ENCODE results near the gene OTUD7B.

DNA sequence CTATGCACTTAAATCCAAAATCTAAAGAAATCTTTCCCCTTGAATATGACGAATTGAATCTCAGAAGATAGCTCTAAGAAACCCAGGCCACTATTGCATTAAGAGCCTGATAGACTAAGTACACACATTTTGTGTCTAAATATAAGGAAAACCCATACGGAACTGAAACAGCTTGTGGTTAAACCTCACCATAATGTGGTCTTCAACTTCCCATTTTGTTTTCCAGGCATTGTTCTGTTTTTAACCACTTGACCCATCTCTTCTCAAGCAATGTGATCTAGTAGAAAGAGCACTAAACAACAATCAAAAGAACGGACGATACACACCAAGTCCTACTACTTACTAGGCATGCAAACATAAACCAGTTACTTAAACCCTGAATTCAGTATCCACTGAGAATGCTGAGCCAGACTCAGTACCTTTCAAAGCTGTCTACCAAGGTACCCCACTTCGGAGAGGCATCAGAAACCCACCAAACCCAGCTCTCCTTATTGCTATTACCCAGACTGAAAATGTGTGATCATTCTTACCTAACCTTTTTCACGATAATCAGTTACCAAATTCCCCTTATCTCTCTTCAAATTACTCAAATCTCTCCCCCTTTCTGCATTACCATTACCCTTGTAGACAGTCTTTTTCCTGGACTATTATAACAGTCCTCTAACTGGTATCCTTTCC, 12.8 kb downstream of the OTUD7B start:
- TF ChIP-seq, protein P1, sequence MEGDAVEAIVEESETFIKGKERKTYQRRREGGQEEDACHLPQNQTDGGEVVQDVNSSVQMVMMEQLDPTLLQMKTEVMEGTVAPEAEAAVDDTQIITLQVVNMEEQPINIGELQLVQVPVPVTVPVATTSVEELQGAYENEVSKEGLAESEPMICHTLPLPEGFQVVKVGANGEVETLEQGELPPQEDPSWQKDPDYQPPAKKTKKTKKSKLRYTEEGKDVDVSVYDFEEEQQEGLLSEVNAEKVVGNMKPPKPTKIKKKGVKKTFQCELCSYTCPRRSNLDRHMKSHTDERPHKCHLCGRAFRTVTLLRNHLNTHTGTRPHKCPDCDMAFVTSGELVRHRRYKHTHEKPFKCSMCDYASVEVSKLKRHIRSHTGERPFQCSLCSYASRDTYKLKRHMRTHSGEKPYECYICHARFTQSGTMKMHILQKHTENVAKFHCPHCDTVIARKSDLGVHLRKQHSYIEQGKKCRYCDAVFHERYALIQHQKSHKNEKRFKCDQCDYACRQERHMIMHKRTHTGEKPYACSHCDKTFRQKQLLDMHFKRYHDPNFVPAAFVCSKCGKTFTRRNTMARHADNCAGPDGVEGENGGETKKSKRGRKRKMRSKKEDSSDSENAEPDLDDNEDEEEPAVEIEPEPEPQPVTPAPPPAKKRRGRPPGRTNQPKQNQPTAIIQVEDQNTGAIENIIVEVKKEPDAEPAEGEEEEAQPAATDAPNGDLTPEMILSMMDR (conservative IDR thresholded peaks at IDR 0.05; ENCODE audit: low read depth, low read length): no peak
- no peak for TF ChIP-seq EZH2phosphoT487 (IDR thresholded peaks at IDR 0.05; ENCODE audit: borderline replicate concordance, low read length)
- TF ChIP-seq EZH2 (IDR thresholded peaks at IDR 0.05; ENCODE audit: low read length, unreplicated experiment): no peak

Data from PC-3 (cell line).